H9 (cell line): ENCODE data around the gene KDM1B. TPM values are rescaled to one million over a fixed set of nuclear protein-coding genes. Genes with fewer than 3 reads are reported as not detected.

ENCODE experiments used
- DNase-seq: peaks from one replicate; pipeline ENCODE4 v3.0.0-alpha.2; 2017
- H2AFZ ChIP-seq: one replicate; pipeline ENCODE4 v1.6.1; 2013; ENCODE audit warnings: mild to moderate bottlenecking, low read length, control low read depth, moderate library complexity
- H2AK5ac ChIP-seq: 2 replicates; pipeline ENCODE4 v1.6.1; 2013; ENCODE audit warnings: low read length, control low read depth, mixed read lengths; ENCODE audit not compliant: insufficient read length
- H2BK120ac ChIP-seq: one replicate; pipeline ENCODE4 v1.6.1; 2013; ENCODE audit warnings: low read depth, mild to moderate bottlenecking, low read length, control low read depth, inconsistent platforms; ENCODE audit not compliant: poor library complexity, severe bottlenecking
- H2BK12ac ChIP-seq: 2 replicates; pipeline ENCODE4 v1.6.1; 2013; ENCODE audit warnings: low read length, control low read depth, mixed read lengths, low read depth; ENCODE audit not compliant: insufficient read length
- H2BK15ac ChIP-seq: 2 replicates; pipeline ENCODE4 v1.6.1; 2013; ENCODE audit warnings: low read depth, low read length, control low read depth
- H2BK20ac ChIP-seq: one replicate; pipeline ENCODE4 v1.6.1; 2013; ENCODE audit warnings: low read depth, mild to moderate bottlenecking, low read length, control low read depth, inconsistent platforms; ENCODE audit not compliant: poor library complexity, severe bottlenecking
- H2BK5ac ChIP-seq: 2 replicates; pipeline ENCODE4 v1.6.1; 2013; ENCODE audit warnings: low read length, control low read depth, mixed read lengths; ENCODE audit not compliant: insufficient read length
- H3K14ac ChIP-seq: 2 replicates; pipeline ENCODE4 v1.6.1; 2013; ENCODE audit warnings: low read length, control low read depth; ENCODE audit not compliant: insufficient read depth
- H3K18ac ChIP-seq: 2 replicates; pipeline ENCODE4 v1.6.1; 2013; ENCODE audit warnings: low read depth, mild to moderate bottlenecking, mixed read lengths, low read length, control low read depth; ENCODE audit not compliant: insufficient read length
- H3K23ac ChIP-seq: 2 replicates; pipeline ENCODE4 v1.6.1; 2013; ENCODE audit warnings: low read length, control low read depth, mixed read lengths, low read depth; ENCODE audit not compliant: insufficient read length
- H3K23me2 ChIP-seq: 2 replicates; pipeline ENCODE4 v1.6.1; 2013; ENCODE audit warnings: low read depth, mild to moderate bottlenecking, mixed read lengths, low read length, control low read depth; ENCODE audit not compliant: insufficient read length, poor library complexity, severe bottlenecking
- H3K27ac ChIP-seq: 2 replicates; pipeline ENCODE4 v1.5.1; 2013; ENCODE audit warnings: low read length, control low read depth, mixed read lengths, low read depth; ENCODE audit not compliant: insufficient read length
- H3K27me3 ChIP-seq: 2 replicates; pipeline ENCODE4 v1.6.1; 2013; ENCODE audit warnings: low read length, control low read depth, inconsistent platforms; ENCODE audit not compliant: insufficient read depth
- H3K4ac ChIP-seq: 2 replicates; pipeline ENCODE4 v1.6.1; 2013; ENCODE audit warnings: low read depth, mild to moderate bottlenecking, control low read depth, inconsistent platforms, low read length, moderate library complexity
- H3K4me1 ChIP-seq: 2 replicates; pipeline ENCODE4 v1.6.1; 2013; ENCODE audit warnings: low read length, control low read depth, inconsistent platforms; ENCODE audit not compliant: insufficient read depth
- H3K4me2 ChIP-seq: 2 replicates; pipeline ENCODE4 v1.6.1; 2013; ENCODE audit warnings: low read length, control low read depth, mixed read lengths; ENCODE audit not compliant: insufficient read length, insufficient read depth
- H3K56ac ChIP-seq: 2 replicates; pipeline ENCODE4 v1.6.1; 2013; ENCODE audit warnings: low read depth, mild to moderate bottlenecking, mixed read lengths, low read length, control low read depth; ENCODE audit not compliant: insufficient read length
- H3K79me1 ChIP-seq: 2 replicates; pipeline ENCODE4 v1.6.1; 2013; ENCODE audit warnings: low read depth, mild to moderate bottlenecking, moderate library complexity, low read length, control low read depth, inconsistent platforms; ENCODE audit not compliant: insufficient read depth, poor library complexity, severe bottlenecking
- H3K79me2 ChIP-seq: 2 replicates; pipeline ENCODE4 v1.6.1; 2013; ENCODE audit warnings: low read length, control low read depth, inconsistent platforms; ENCODE audit not compliant: insufficient read depth
- H3K9ac ChIP-seq: 2 replicates; pipeline ENCODE4 v1.6.1; 2013; ENCODE audit warnings: low read length, control low read depth, mixed read lengths; ENCODE audit not compliant: insufficient read length; ENCODE audit errors: extremely low read depth
- H3K9me3 ChIP-seq: one replicate; pipeline ENCODE4 v1.6.1; 2013; ENCODE audit warnings: low read depth, low read length, inconsistent platforms; ENCODE audit not compliant: control insufficient read depth
- H3T11ph ChIP-seq: one replicate; pipeline ENCODE4 v1.6.1; 2013; ENCODE audit warnings: mild to moderate bottlenecking, low read length, control low read depth, inconsistent platforms
- H4K20me1 ChIP-seq: one replicate; pipeline ENCODE4 v1.6.1; 2013; ENCODE audit not compliant: control insufficient read depth, insufficient read length, insufficient read depth
- H4K5ac ChIP-seq: 2 replicates; pipeline ENCODE4 v1.6.1; 2013; ENCODE audit warnings: low read depth, mild to moderate bottlenecking, mixed read lengths, low read length, control low read depth; ENCODE audit not compliant: insufficient read length
- H4K8ac ChIP-seq: replicated peaks from 2 replicates; pipeline ENCODE4 v1.6.1; 2013; ENCODE audit warnings: low read length, control low read depth, mixed read lengths, low read depth; ENCODE audit not compliant: insufficient read length
- H4K91ac ChIP-seq: 2 replicates; pipeline ENCODE4 v1.6.1; 2013; ENCODE audit warnings: low read depth, mild to moderate bottlenecking, moderate library complexity, mixed read lengths, low read length, control low read depth; ENCODE audit not compliant: insufficient read length
- H3K27ac Mint-ChIP-seq, 3 experiments: 2 replicates in 2 of 3; 3 replicates in 1 of 3; pipeline ENCODE4 v1.8.0; 2020 to 2021; ENCODE audit warnings: mixed read lengths in 3 of 3, mild to moderate bottlenecking in 1 of 3, moderate library complexity in 1 of 3
- H3K27me3 Mint-ChIP-seq: 2 replicates; pipeline ENCODE4 v1.8.0; 2021; ENCODE audit warnings: low read depth, mild to moderate bottlenecking, moderate library complexity, mixed read lengths
- H3K36me3 Mint-ChIP-seq, 3 experiments: 2 replicates in 2 of 3; 3 replicates in 1 of 3; pipeline ENCODE4 v1.8.0; 2020 to 2021; ENCODE audit warnings: low read depth in 3 of 3, mixed read lengths in 3 of 3; ENCODE audit not compliant: insufficient read depth in 1 of 3
- H3K4me1 Mint-ChIP-seq, 2 experiments: 2 replicates each; pipeline ENCODE4 v1.8.0; 2020; ENCODE audit warnings: mixed read lengths in 2 of 2
- H3K4me3 Mint-ChIP-seq, 2 experiments: 2 replicates in 1 of 2; 3 replicates in 1 of 2; pipeline ENCODE4 v1.8.0; 2020 to 2021; ENCODE audit warnings: mild to moderate bottlenecking in 2 of 2, mixed read lengths in 2 of 2, moderate library complexity in 1 of 2
- H3K9me3 Mint-ChIP-seq, 2 experiments: 2 replicates in 1 of 2; 3 replicates in 1 of 2; pipeline ENCODE4 v1.8.0; 2020; ENCODE audit warnings: mild to moderate bottlenecking in 2 of 2, mixed read lengths in 2 of 2, moderate library complexity in 1 of 2
- CTCF ChIP-seq: fragments of 200-600 bp; sonication (generic); conservative IDR thresholded peaks from 3 replicates; pipeline ENCODE4 v1.8.0; 2021; ENCODE audit warnings: antibody characterized with exemption, mild to moderate bottlenecking
- WGBS: extraction: QIAGEN DNeasy Blood & Tissue Kit; methylation state at CpG from one replicate; pipeline ENCODE4 v1.1.7; 2013; ENCODE audit warnings: missing lambda C conversion rate, low lambda C conversion rate, mixed read lengths; ENCODE audit not compliant: insufficient read length; ENCODE audit errors: extremely low coverage; 5-methylcytosine and 5-hydroxymethylcytosine counted together
- total RNA-seq: library from RNA; stranded (reverse); gene quantifications from 2 replicates; pipeline ENCODE4 v1.2.1, GENCODE V29; 2021

The KDM1B gene
- total RNA-seq, 1 experiment from 2014 or later, result 5.4 TPM

GRCh38 chr6:18168264-18168663 is 13.0 kb downstream of the KDM1B start:
- Histone ChIP-seq H3K23me2 (no peaks in the 10 kb centered on the region), H4K5ac (no peak overlapping the region), H3K18ac (no peak overlapping the region), H4K20me1 (no peaks in the 10 kb centered on the region), H2BK20ac (no peak overlapping the region), H2AK5ac (no peak overlapping the region), H3K27me3 (no peaks in the 10 kb centered on the region), H2BK5ac (no peak overlapping the region), H3K79me2 (no peaks in the 10 kb centered on the region), H2BK12ac (no peak overlapping the region), H3K9ac (no peak overlapping the region), H3K4ac (no peak overlapping the region), H3T11ph (no peak overlapping the region), H4K91ac (no peak overlapping the region), H3K23ac (no peak overlapping the region), H2BK15ac (no peak overlapping the region), H3K14ac (no peak overlapping the region), H3K79me1 (no peaks in the 10 kb centered on the region), H2BK120ac (no peak overlapping the region), H3K4me1 (no peaks in the 10 kb centered on the region), H4K8ac (no peak overlapping the region), H3K9me3 (no peaks in the 10 kb centered on the region), H3K4me2 (no peak overlapping the region), H3K56ac (no peak overlapping the region), H3K27ac (no peak overlapping the region), H2AFZ (no peak overlapping the region)
- Mint-ChIP-seq H3K27ac (no peak overlapping the region), H3K27me3 (no peaks in the 10 kb centered on the region), H3K36me3 (peaks cover 19 to 37% (median 35%) of the 10 kb centered on the region in 3 experiments), H3K4me3 (no peak overlapping the region), H3K9me3 (peaks cover 9 to 11% of the 10 kb centered on the region in 2 experiments), H3K4me1 (no peaks in the 10 kb centered on the region)
- no peak for DNase-seq
- WGBS, result no CpG with 5 or more reads among the region's 3 CpGs
- TF ChIP-seq CTCF, result no peak
